ENCODE results near the gene TBATA.
"Not testable (repeated sequence)": the region's sequence is repeated elsewhere in the genome, so short reads cannot be mapped to it uniquely, and the experiment has no call there.

The TBATA gene

GRCh38 chr10:70768026-70768685, 17.0 kb downstream of the TBATA start:
- not testable (repeated sequence) for H2AK5ac ChIP-seq (ENCODE audit: low read length, severe bottlenecking); H2BK120ac ChIP-seq (ENCODE audit: low read depth, low read length); H2BK15ac ChIP-seq (ENCODE audit: low read depth, poor library complexity, severe bottlenecking); H3K79me1 ChIP-seq (replicated peaks; ENCODE audit: low read length, poor library complexity, severe bottlenecking); H4K8ac ChIP-seq (ENCODE audit: low read length); H3K36me3 ChIP-seq (ENCODE audit: control insufficient read depth in 1 of 2, insufficient read depth in 2 of 2, low read depth in 1 of 2, low read length in 2 of 2); H4K91ac ChIP-seq (ENCODE audit: low read length); H3K14ac ChIP-seq (ENCODE audit: low read length in 2 of 2); H3K4me2 ChIP-seq (ENCODE audit: low read length, poor library complexity, severe bottlenecking); DNase-seq; H3K4me1 ChIP-seq (ENCODE audit: control insufficient read depth, insufficient read depth, low read depth, low read length); H2BK5ac ChIP-seq (ENCODE audit: low read depth, low read length, poor library complexity, severe bottlenecking); H3K23ac ChIP-seq (ENCODE audit: low read length in 2 of 2); H3K4me3 ChIP-seq (ENCODE audit: insufficient read depth in 1 of 2, low read depth in 1 of 2, low read length in 2 of 2); H3K27ac ChIP-seq (ENCODE audit: low read length, poor library complexity, severe bottlenecking); H3K4ac ChIP-seq (ENCODE audit: low read depth in 1 of 2, low read length in 2 of 2); H2BK12ac ChIP-seq (ENCODE audit: low read length in 2 of 2); H3K18ac ChIP-seq (ENCODE audit: low read depth in 1 of 2, low read length in 2 of 2); H3K9me3 ChIP-seq (ENCODE audit: control insufficient read depth, low read length); H3K9ac ChIP-seq (ENCODE audit: low read length); H2AFZ ChIP-seq (ENCODE audit: low read depth, low read length)
- 91% methylated on average over 5 of the region's 6 CpGs for WGBS
- peaks cover 4 to 15% of the 10 kb centered on the region in 2 experiments for H3K27me3 ChIP-seq (ENCODE audit: control insufficient read depth in 1 of 2, insufficient read depth in 1 of 2, low read length in 2 of 2)

- no peak overlapping the region for H2BK15ac ChIP-seq (ENCODE audit: low read depth, poor library complexity, severe bottlenecking)
- no peak overlapping the region for H3K14ac ChIP-seq (ENCODE audit: low read length in 2 of 2)
- peaks cover 13 to 15% of the 10 kb centered on the region in 2 experiments for H3K36me3 ChIP-seq (ENCODE audit: control insufficient read depth in 1 of 2, insufficient read depth in 2 of 2, low read depth in 1 of 2, low read length in 2 of 2)
- H3K79me1 ChIP-seq (replicated peaks; ENCODE audit: low read length, poor library complexity, severe bottlenecking): peaks cover 2% of the 10 kb centered on the region
- 82% methylated on average over 8 of the region's 8 CpGs for whole genome bisulfite sequencing
- H3K23ac ChIP-seq (ENCODE audit: low read length in 2 of 2): no peak overlapping the region
- H2AK5ac ChIP-seq (ENCODE audit: low read length, severe bottlenecking): no peak overlapping the region
- no peak overlapping the region for H2BK12ac ChIP-seq (ENCODE audit: low read length in 2 of 2)
- no peak overlapping the region for H3K4ac ChIP-seq (ENCODE audit: low read depth in 1 of 2, low read length in 2 of 2)
- H3K18ac ChIP-seq (ENCODE audit: low read depth in 1 of 2, low read length in 2 of 2): no peak overlapping the region
- no peak overlapping the region for H3K9ac ChIP-seq (ENCODE audit: low read length)
- peaks cover 3% of the 10 kb centered on the region for H3K4me1 ChIP-seq (ENCODE audit: control insufficient read depth, insufficient read depth, low read depth, low read length)
- peaks cover 0 to 7% of the 10 kb centered on the region in 2 experiments for H3K27me3 ChIP-seq (ENCODE audit: control insufficient read depth in 1 of 2, insufficient read depth in 1 of 2, low read length in 2 of 2)
- H3K4me2 ChIP-seq (ENCODE audit: low read length, poor library complexity, severe bottlenecking): no peak overlapping the region
- H4K91ac ChIP-seq (ENCODE audit: low read length): no peak overlapping the region
- no peak overlapping the region for H2AFZ ChIP-seq (ENCODE audit: low read depth, low read length)
- no peak overlapping the region for H2BK5ac ChIP-seq (ENCODE audit: low read depth, low read length, poor library complexity, severe bottlenecking)
- no peak overlapping the region for H3K27ac ChIP-seq (ENCODE audit: low read length, poor library complexity, severe bottlenecking)
- no peak overlapping the region for H2BK120ac ChIP-seq (ENCODE audit: low read depth, low read length)
- H4K8ac ChIP-seq (ENCODE audit: low read length): no peak overlapping the region
- peaks cover 3% of the 10 kb centered on the region for H3K9me3 ChIP-seq (ENCODE audit: control insufficient read depth, low read length)
- DNase-seq: no peak
- H3K4me3 ChIP-seq (ENCODE audit: insufficient read depth in 1 of 2, low read depth in 1 of 2, low read length in 2 of 2): no peak overlapping the region
Observed at GRCh38 chr10:70765794-70766594, 19.2 kb downstream of the TBATA start.

- Histone ChIP-seq H4K91ac (ENCODE audit: low read length) (no peak overlapping the region), H3K27ac (ENCODE audit: low read length, poor library complexity, severe bottlenecking) (no peak overlapping the region), H3K4me3 (ENCODE audit: insufficient read depth in 1 of 2, low read depth in 1 of 2, low read length in 2 of 2) (no peak overlapping the region), H2AK5ac (ENCODE audit: low read length, severe bottlenecking) (peak overlapping the region; percentile 19), H3K79me1 (replicated peaks; ENCODE audit: low read length, poor library complexity, severe bottlenecking) (peaks cover 2% of the 10 kb centered on the region), H3K27me3 (ENCODE audit: control insufficient read depth in 1 of 2, insufficient read depth in 1 of 2, low read length in 2 of 2) (no peaks in the 10 kb centered on the region), H3K23ac (ENCODE audit: low read length in 2 of 2) (no peak overlapping the region), H2BK120ac (ENCODE audit: low read depth, low read length) (no peak overlapping the region), H2AFZ (ENCODE audit: low read depth, low read length) (no peak overlapping the region), H3K18ac (ENCODE audit: low read depth in 1 of 2, low read length in 2 of 2) (no peak overlapping the region), H3K4me2 (ENCODE audit: low read length, poor library complexity, severe bottlenecking) (no peak overlapping the region), H4K8ac (ENCODE audit: low read length) (no peak overlapping the region), H2BK15ac (ENCODE audit: low read depth, poor library complexity, severe bottlenecking) (no peak overlapping the region), H3K14ac (ENCODE audit: low read length in 2 of 2) (no peak overlapping the region), H3K9me3 (ENCODE audit: control insufficient read depth, low read length) (peaks cover 3% of the 10 kb centered on the region), H3K36me3 (ENCODE audit: control insufficient read depth in 1 of 2, insufficient read depth in 2 of 2, low read depth in 1 of 2, low read length in 2 of 2) (peaks cover 28 to 30% of the 10 kb centered on the region in 2 experiments), H2BK5ac (ENCODE audit: low read depth, low read length, poor library complexity, severe bottlenecking) (no peak overlapping the region), H2BK12ac (ENCODE audit: low read length in 2 of 2) (no peak overlapping the region), H3K9ac (ENCODE audit: low read length) (no peak overlapping the region), H3K4ac (ENCODE audit: low read depth in 1 of 2, low read length in 2 of 2) (no peak overlapping the region), H3K4me1 (ENCODE audit: control insufficient read depth, insufficient read depth, low read depth, low read length) (peaks cover 8% of the 10 kb centered on the region)
- DNase-seq: no peak
- 67% methylated on average over 3 of the region's 3 CpGs for WGBS
Observed at GRCh38 chr10:70763567-70763966, 21.6 kb downstream of the TBATA start.

- Histone ChIP-seq H2BK15ac (ENCODE audit: low read depth, poor library complexity, severe bottlenecking) (no peak overlapping the region), H2BK12ac (ENCODE audit: low read length in 2 of 2) (no peak overlapping the region), H4K8ac (ENCODE audit: low read length) (no peak overlapping the region), H3K9ac (ENCODE audit: low read length) (no peak overlapping the region), H3K4me1 (ENCODE audit: control insufficient read depth, insufficient read depth, low read depth, low read length) (peaks cover 10% of the 10 kb centered on the region), H3K23ac (ENCODE audit: low read length in 2 of 2) (no peak overlapping the region), H3K9me3 (ENCODE audit: control insufficient read depth, low read length) (peaks cover 3% of the 10 kb centered on the region), H2BK120ac (ENCODE audit: low read depth, low read length) (no peak overlapping the region), H3K79me1 (replicated peaks; ENCODE audit: low read length, poor library complexity, severe bottlenecking) (peaks cover 2% of the 10 kb centered on the region), H3K14ac (ENCODE audit: low read length in 2 of 2) (no peak overlapping the region), H3K36me3 (ENCODE audit: control insufficient read depth in 1 of 2, insufficient read depth in 2 of 2, low read depth in 1 of 2, low read length in 2 of 2) (peaks cover 37% of the 10 kb centered on the region in 2 experiments), H3K4ac (ENCODE audit: low read depth in 1 of 2, low read length in 2 of 2) (no peak overlapping the region), H2AK5ac (ENCODE audit: low read length, severe bottlenecking) (no peak overlapping the region), H3K4me2 (ENCODE audit: low read length, poor library complexity, severe bottlenecking) (no peak overlapping the region), H2BK5ac (ENCODE audit: low read depth, low read length, poor library complexity, severe bottlenecking) (no peak overlapping the region), H3K27me3 (ENCODE audit: control insufficient read depth in 1 of 2, insufficient read depth in 1 of 2, low read length in 2 of 2) (no peaks in the 10 kb centered on the region), H3K27ac (ENCODE audit: low read length, poor library complexity, severe bottlenecking) (no peak overlapping the region), H3K18ac (ENCODE audit: low read depth in 1 of 2, low read length in 2 of 2) (no peak overlapping the region), H3K4me3 (ENCODE audit: insufficient read depth in 1 of 2, low read depth in 1 of 2, low read length in 2 of 2) (no peak overlapping the region), H4K91ac (ENCODE audit: low read length) (no peak overlapping the region), H2AFZ (ENCODE audit: low read depth, low read length) (no peak overlapping the region)
- 74% methylated on average over 7 of the region's 7 CpGs for WGBS
- no peak for DNase-seq
Observed at GRCh38 chr10:70762441-70763175, 22.6 kb downstream of the TBATA start.

Measured in mesenchymal stem cell (in vitro differentiated cells and primary cell).